ENCODE data around the gene GTPBP10.

DNA sequence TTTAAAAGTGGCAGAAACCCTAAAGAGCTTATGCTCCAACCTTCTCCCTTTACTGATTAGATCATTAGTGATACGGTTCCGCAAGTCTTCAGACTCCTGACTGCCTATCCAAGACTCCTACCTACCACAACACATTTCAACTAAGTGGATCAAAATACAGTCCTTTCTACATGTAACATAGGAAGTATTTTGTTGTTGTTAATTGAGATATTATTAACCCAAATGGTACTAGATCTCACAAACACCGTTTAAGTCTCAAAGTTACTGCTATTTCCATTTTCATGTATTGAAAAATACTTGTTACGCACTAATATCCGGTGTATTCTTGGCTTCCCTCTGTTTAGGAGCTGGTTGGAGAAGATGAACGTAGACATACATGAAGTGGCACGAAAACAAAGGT, 26.5 kb upstream of the GTPBP10 start:
- TF ChIP-seq, protein P1, sequence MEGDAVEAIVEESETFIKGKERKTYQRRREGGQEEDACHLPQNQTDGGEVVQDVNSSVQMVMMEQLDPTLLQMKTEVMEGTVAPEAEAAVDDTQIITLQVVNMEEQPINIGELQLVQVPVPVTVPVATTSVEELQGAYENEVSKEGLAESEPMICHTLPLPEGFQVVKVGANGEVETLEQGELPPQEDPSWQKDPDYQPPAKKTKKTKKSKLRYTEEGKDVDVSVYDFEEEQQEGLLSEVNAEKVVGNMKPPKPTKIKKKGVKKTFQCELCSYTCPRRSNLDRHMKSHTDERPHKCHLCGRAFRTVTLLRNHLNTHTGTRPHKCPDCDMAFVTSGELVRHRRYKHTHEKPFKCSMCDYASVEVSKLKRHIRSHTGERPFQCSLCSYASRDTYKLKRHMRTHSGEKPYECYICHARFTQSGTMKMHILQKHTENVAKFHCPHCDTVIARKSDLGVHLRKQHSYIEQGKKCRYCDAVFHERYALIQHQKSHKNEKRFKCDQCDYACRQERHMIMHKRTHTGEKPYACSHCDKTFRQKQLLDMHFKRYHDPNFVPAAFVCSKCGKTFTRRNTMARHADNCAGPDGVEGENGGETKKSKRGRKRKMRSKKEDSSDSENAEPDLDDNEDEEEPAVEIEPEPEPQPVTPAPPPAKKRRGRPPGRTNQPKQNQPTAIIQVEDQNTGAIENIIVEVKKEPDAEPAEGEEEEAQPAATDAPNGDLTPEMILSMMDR (IDR thresholded peaks at IDR 0.05 in 4 of 5, conservative IDR thresholded peaks at IDR 0.05 in 1 of 5), result no peak
- no peak for TF ChIP-seq POLR2A (IDR thresholded peaks at IDR 0.05)
